GM12891 (cell line): ENCODE results near the gene PPP1R27.

Experiments used
- DNase-seq: peaks from one replicate; pipeline ENCODE4 v3.0.0; 2011; ENCODE audit warnings: low spot score; ENCODE audit not compliant: insufficient read length
- FAIRE-seq: peaks from 2 replicates; lab custom pipeline; 2011; peaks lifted over from hg19 to GRCh38; lab: Jason Lieb, UNC
- PAX5 ChIP-seq: IDR thresholded peaks from 2 replicates; pipeline ENCODE4 v1.6.1; 2011; ENCODE audit warnings: low read length, moderate library complexity, mild to moderate bottlenecking; ENCODE audit not compliant: insufficient read depth, severe bottlenecking
- POLR2A ChIP-seq: IDR thresholded peaks from 2 replicates; pipeline ENCODE4 v1.6.1; 2011; ENCODE audit warnings: low read depth, low read length, control low read depth
- POLR2AphosphoS5 ChIP-seq: IDR thresholded peaks from 2 replicates; pipeline ENCODE4 v1.6.1; 2011; ENCODE audit warnings: low read depth, low read length, control low read depth
- POU2F2 ChIP-seq: IDR thresholded peaks from 2 replicates; pipeline ENCODE4 v1.6.1; 2011; ENCODE audit warnings: low read depth, mild to moderate bottlenecking, control low read depth, low read length, moderate library complexity
- SPI1 ChIP-seq: IDR thresholded peaks from 2 replicates; pipeline ENCODE4 v1.6.1; 2011; ENCODE audit warnings: low read depth, low read length, control low read depth
- TAF1 ChIP-seq: IDR thresholded peaks from 2 replicates; pipeline ENCODE4 v1.6.1; 2011; ENCODE audit warnings: low read depth, low read length, control low read depth

Gene PPP1R27

GRCh38 chr17:81811705-81812570, 22.9 kb downstream of the PPP1R27 start:
- DNase-seq: no peak
- TF ChIP-seq PAX5 (no peak), POLR2A (no peak), POLR2AphosphoS5 (no peak), SPI1 (no peak), TAF1 (no peak), POU2F2 (no peak)
- FAIRE-seq: no peak

DNA sequence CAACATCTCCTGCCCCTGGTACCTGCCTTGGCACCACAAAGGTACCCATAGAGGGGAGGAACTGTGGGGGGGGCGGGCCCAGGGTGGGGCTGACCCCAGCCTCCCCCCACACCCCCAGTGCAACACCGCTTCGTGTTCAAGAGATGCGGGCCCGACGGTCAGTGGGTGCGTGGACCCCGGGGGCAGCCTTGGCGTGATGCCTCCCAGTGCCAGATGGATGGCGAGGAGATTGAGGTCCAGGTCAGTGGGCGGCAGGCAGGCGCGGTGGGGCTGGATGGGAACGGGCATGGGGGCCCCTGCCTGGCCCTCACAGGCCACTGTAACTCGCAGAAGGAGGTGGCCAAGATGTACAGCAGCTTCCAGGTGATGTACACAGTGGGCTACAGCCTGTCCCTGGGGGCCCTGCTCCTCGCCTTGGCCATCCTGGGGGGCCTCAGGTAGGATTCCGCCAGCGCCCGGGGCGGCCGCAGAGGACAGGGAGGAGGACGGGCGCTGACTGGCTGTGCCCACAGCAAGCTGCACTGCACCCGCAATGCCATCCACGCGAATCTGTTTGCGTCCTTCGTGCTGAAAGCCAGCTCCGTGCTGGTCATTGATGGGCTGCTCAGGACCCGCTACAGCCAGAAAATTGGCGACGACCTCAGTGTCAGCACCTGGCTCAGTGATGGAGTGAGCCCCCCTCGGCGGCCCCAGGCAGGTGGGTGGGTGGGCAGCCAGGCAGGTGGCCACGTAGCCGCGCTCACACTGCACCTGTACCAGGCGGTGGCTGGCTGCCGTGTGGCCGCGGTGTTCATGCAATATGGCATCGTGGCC, 23.8 kb downstream of the PPP1R27 start:
- TF ChIP-seq PAX5: no peak
- TF ChIP-seq SPI1: no peak
- TF ChIP-seq POU2F2: no peak
- TF ChIP-seq POLR2AphosphoS5: no peak
- no peak for TF ChIP-seq TAF1
- TF ChIP-seq POLR2A: no peak
- no peak for FAIRE-seq
- DNase-seq: no peak

DNA sequence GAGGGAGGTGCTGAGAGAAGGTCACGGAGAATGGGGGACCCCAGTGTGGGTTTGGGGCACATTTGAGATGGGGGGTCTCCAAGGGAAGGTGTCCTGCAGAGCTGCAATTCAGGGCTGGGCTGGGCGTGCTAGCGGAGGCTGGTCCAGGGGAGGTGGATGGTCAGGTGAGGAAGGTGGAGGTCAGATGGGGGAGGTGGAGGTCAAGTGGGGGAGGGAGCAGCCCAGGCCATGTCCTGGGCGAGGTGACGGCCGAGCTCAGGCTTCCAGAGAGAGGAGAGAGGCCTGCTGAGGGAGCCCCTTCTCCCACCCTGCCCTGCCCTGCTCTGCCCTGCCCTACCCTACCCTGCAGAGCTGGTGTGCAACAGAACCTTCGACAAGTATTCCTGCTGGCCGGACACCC, 24.4 kb downstream of the PPP1R27 start:
- TF ChIP-seq POU2F2 (no peak), POLR2AphosphoS5 (no peak), POLR2A (no peak), SPI1 (no peak), PAX5 (no peak), TAF1 (no peak)
- DNase-seq: no peak
- no peak for FAIRE-seq

GRCh38 chr17:81809556-81809998, 25.3 kb downstream of the PPP1R27 start:
- FAIRE-seq: no peak
- DNase-seq: no peak
- TF ChIP-seq POU2F2 (no peak), TAF1 (no peak), POLR2A (no peak), SPI1 (no peak), PAX5 (no peak), POLR2AphosphoS5 (no peak)

- TF ChIP-seq POLR2AphosphoS5 (no peak), SPI1 (no peak), TAF1 (no peak), POU2F2 (no peak), PAX5 (no peak), POLR2A (no peak)
- no peak for FAIRE-seq
- DNase-seq: no peak
These were observed 25.9 kb downstream of the PPP1R27 start for GRCh38 chr17:81808778-81809555.

GRCh38 chr17:81807839-81808238, 27.0 kb downstream of the PPP1R27 start:
- no peak for DNase-seq
- TF ChIP-seq POLR2A (no peak), POU2F2 (no peak), POLR2AphosphoS5 (no peak), SPI1 (no peak), PAX5 (no peak), TAF1 (no peak)
- no peak for FAIRE-seq

- DNase-seq: no peak
- no peak for FAIRE-seq
- no peak for TF ChIP-seq PAX5
- TF ChIP-seq SPI1: no peak
- TF ChIP-seq POLR2A: no peak
These were observed 27.6 kb downstream of the PPP1R27 start for GRCh38 chr17:81807210-81807719.

GRCh38 chr17:81806461-81807209, 28.2 kb downstream of the PPP1R27 start:
- no peak for TF ChIP-seq POLR2AphosphoS5
- no peak for TF ChIP-seq POU2F2
- no peak for TF ChIP-seq TAF1
- no peak for TF ChIP-seq POLR2A
- TF ChIP-seq PAX5: no peak
- TF ChIP-seq SPI1: no peak
- FAIRE-seq (no peak), DNase-seq (no peak)
